Measurements from ENCODE around the gene ANKRD26.

Gene ANKRD26
- 20.0 to 25.1 (median 23.6) reads per million in 3 donors for total RNA-seq

GRCh38 chr10:27099916-27100812 is at the start of gene ANKRD26:
ANKRD26 (minus strand) TSS chr10:27100494; CDS start chr10:27100326, 168 bp downstream.
- DNase-seq, result peak; percentile 93 to 97 (median 97)
- H3K4me3 ChIP-seq (ENCODE audit: insufficient read depth, low read depth, low read length, poor library complexity, severe bottlenecking), result peak within 1 kb of the TSS; percentile 89
- no peaks in the 10 kb centered on the region for H3K36me3 ChIP-seq (ENCODE audit: control insufficient read depth, insufficient read depth, low read length)
- H3K4me1 ChIP-seq (ENCODE audit: control insufficient read depth, insufficient read depth, low read length, poor library complexity, severe bottlenecking), result peaks cover 9% of the 10 kb centered on the region
- H3K9me3 ChIP-seq (ENCODE audit: control insufficient read depth, low read length), result no peaks in the 10 kb centered on the region
- H3K27ac ChIP-seq (ENCODE audit: insufficient read depth, low read length, poor library complexity, severe bottlenecking), result peak within 1 kb of the TSS; percentile 88
- H3K27me3 ChIP-seq (replicated peaks; ENCODE audit: control insufficient read depth, insufficient read depth, low read length, poor library complexity, severe bottlenecking), result no peaks in the 10 kb centered on the region

DNA sequence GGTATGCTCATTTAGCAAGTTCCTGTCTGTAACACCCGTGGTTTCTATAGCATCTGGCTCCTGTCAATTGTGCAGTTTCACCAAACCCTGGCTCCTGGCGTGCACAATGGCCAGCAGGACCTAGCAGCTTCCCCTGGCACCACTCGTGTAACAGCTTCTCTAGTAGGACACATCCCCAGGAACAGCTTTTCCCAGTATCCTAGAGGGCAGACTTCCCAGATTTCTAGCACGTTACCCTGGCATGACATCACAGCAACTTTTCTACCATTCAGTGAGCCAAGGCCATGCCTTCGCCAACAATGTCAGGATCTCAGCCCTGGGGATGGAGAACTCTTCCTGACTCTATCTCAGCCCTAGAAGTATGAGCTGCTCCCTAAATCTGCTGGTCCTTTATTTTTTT is 47.4 kb upstream of the ANKRD26 start:
- DNase-seq, result no peak
- Histone ChIP-seq H3K4me3 (ENCODE audit: insufficient read depth, low read depth, low read length, poor library complexity, severe bottlenecking) (no peak overlapping the region), H3K27me3 (replicated peaks; ENCODE audit: control insufficient read depth, insufficient read depth, low read length, poor library complexity, severe bottlenecking) (no peaks in the 10 kb centered on the region), H3K27ac (ENCODE audit: insufficient read depth, low read length, poor library complexity, severe bottlenecking) (no peak overlapping the region), H3K4me1 (ENCODE audit: control insufficient read depth, insufficient read depth, low read length, poor library complexity, severe bottlenecking) (peaks cover 10% of the 10 kb centered on the region), H3K36me3 (ENCODE audit: control insufficient read depth, insufficient read depth, low read length) (peaks cover 54% of the 10 kb centered on the region), H3K9me3 (ENCODE audit: control insufficient read depth, low read length) (no peaks in the 10 kb centered on the region)

- no peaks in the 10 kb centered on the region for H3K27me3 ChIP-seq (replicated peaks; ENCODE audit: control insufficient read depth, insufficient read depth, low read length, poor library complexity, severe bottlenecking)
- no peaks in the 10 kb centered on the region for H3K9me3 ChIP-seq (ENCODE audit: control insufficient read depth, low read length)
- no peak overlapping the region for H3K4me3 ChIP-seq (ENCODE audit: insufficient read depth, low read depth, low read length, poor library complexity, severe bottlenecking)
- peaks cover 3% of the 10 kb centered on the region for H3K4me1 ChIP-seq (ENCODE audit: control insufficient read depth, insufficient read depth, low read length, poor library complexity, severe bottlenecking)
- no peak overlapping the region for H3K27ac ChIP-seq (ENCODE audit: insufficient read depth, low read length, poor library complexity, severe bottlenecking)
- DNase-seq, result no peak
- peaks cover 65% of the 10 kb centered on the region for H3K36me3 ChIP-seq (ENCODE audit: control insufficient read depth, insufficient read depth, low read length)
Measured at GRCh38 chr10:27145937-27146336, 45.6 kb upstream of the ANKRD26 start.

DNA sequence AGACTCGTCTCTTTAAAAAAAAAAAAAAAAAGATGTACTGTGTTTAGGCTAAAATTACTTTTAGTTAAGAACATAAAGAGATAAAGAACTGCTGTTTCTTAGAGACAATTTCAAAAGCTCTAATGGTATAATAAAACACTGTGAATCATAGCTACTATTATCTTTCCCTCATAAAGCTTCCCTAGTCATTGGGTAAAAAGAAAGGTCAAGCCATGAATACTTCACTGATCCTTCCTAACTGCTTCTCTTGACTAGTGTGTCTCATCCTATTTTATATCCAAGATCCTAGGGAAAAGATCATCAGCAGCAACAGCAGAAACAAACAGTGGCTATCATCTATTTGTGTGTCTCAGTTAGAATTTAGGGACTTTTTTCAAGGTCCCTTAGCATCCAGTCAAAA is 43.4 kb upstream of the ANKRD26 start:
- Histone ChIP-seq H3K27ac (ENCODE audit: insufficient read depth, low read length, poor library complexity, severe bottlenecking) (no peak overlapping the region), H3K36me3 (ENCODE audit: control insufficient read depth, insufficient read depth, low read length) (peaks cover 68% of the 10 kb centered on the region), H3K4me1 (ENCODE audit: control insufficient read depth, insufficient read depth, low read length, poor library complexity, severe bottlenecking) (no peaks in the 10 kb centered on the region), H3K27me3 (replicated peaks; ENCODE audit: control insufficient read depth, insufficient read depth, low read length, poor library complexity, severe bottlenecking) (no peaks in the 10 kb centered on the region), H3K4me3 (ENCODE audit: insufficient read depth, low read depth, low read length, poor library complexity, severe bottlenecking) (no peak overlapping the region), H3K9me3 (ENCODE audit: control insufficient read depth, low read length) (no peaks in the 10 kb centered on the region)
- no peak for DNase-seq

DNA sequence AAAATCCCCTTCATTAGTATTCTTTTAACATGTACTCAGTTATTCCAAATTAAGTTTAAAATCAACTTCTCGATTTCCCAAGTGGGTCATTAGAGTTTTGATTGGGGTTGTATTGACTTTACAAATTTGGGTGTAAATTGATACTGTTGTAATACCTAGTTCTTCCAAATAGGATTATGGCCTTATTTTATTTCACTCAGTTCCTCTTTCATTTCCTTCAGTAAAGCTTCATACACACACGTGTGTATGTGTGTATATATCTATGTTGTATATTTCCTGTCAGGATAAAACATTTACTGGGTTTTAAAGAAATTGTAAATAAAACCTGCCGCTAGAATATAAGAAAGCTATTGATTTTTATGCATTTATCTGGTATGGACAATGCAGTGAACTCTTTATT is 38.0 kb upstream of the ANKRD26 start:
- no peak for DNase-seq
- Histone ChIP-seq H3K4me1 (ENCODE audit: control insufficient read depth, insufficient read depth, low read length, poor library complexity, severe bottlenecking) (no peaks in the 10 kb centered on the region), H3K4me3 (ENCODE audit: insufficient read depth, low read depth, low read length, poor library complexity, severe bottlenecking) (no peak overlapping the region), H3K9me3 (ENCODE audit: control insufficient read depth, low read length) (no peaks in the 10 kb centered on the region), H3K27me3 (replicated peaks; ENCODE audit: control insufficient read depth, insufficient read depth, low read length, poor library complexity, severe bottlenecking) (no peaks in the 10 kb centered on the region), H3K27ac (ENCODE audit: insufficient read depth, low read length, poor library complexity, severe bottlenecking) (no peak overlapping the region), H3K36me3 (ENCODE audit: control insufficient read depth, insufficient read depth, low read length) (peaks cover 56% of the 10 kb centered on the region)

DNA sequence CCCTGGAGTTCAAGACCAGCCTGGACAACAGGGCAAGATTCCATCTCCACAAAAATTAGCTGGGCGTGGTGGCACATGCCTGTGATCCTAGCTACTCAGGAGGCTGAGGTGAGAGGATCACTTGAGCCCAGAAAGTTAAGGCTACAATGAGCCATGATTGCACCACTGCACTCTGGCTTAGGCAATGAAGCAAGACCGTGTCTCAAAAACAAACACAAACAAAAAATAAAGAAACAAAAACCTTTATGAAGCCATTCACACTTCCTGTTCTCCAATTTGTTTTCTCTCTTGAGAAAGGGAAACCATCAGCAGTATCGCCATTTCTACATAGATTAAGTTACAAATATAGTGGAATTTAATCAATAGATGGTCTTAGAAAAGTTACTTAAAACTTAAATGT is 34.1 kb upstream of the ANKRD26 start:
- no peak for DNase-seq
- Histone ChIP-seq H3K27ac (ENCODE audit: insufficient read depth, low read length, poor library complexity, severe bottlenecking) (no peak overlapping the region), H3K27me3 (replicated peaks; ENCODE audit: control insufficient read depth, insufficient read depth, low read length, poor library complexity, severe bottlenecking) (no peaks in the 10 kb centered on the region), H3K36me3 (ENCODE audit: control insufficient read depth, insufficient read depth, low read length) (peaks cover 68% of the 10 kb centered on the region), H3K4me1 (ENCODE audit: control insufficient read depth, insufficient read depth, low read length, poor library complexity, severe bottlenecking) (no peaks in the 10 kb centered on the region), H3K4me3 (ENCODE audit: insufficient read depth, low read depth, low read length, poor library complexity, severe bottlenecking) (no peak overlapping the region), H3K9me3 (ENCODE audit: control insufficient read depth, low read length) (no peaks in the 10 kb centered on the region)

GRCh38 chr10:27108165-27108564 is 7.9 kb upstream of the ANKRD26 start:
- Histone ChIP-seq H3K4me1 (ENCODE audit: control insufficient read depth, insufficient read depth, low read length, poor library complexity, severe bottlenecking) (no peaks in the 10 kb centered on the region), H3K27ac (ENCODE audit: insufficient read depth, low read length, poor library complexity, severe bottlenecking) (no peak overlapping the region), H3K4me3 (ENCODE audit: insufficient read depth, low read depth, low read length, poor library complexity, severe bottlenecking) (no peak overlapping the region), H3K36me3 (ENCODE audit: control insufficient read depth, insufficient read depth, low read length) (peaks cover 16% of the 10 kb centered on the region), H3K9me3 (ENCODE audit: control insufficient read depth, low read length) (no peaks in the 10 kb centered on the region), H3K27me3 (replicated peaks; ENCODE audit: control insufficient read depth, insufficient read depth, low read length, poor library complexity, severe bottlenecking) (no peaks in the 10 kb centered on the region)
- DNase-seq, result no peak

DNA sequence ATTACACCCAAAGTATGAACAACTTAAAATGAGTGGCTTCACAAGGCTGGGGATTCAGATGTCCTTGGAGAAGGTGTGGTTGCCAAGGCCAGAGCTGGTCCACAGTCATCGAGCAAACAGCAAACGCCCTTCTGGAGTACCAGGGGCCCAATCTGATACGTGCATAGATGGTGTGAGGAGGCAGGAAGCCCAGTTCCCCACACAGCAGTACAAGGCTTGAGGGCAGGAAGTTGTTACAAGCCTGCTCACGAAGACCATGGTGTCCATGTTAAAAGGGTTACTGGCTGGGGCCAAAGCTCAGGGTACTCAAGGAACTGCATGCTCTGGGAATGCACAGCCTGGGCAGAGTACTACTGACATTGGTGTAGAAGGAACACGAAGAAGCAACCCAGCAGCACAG is 4.6 kb upstream of the ANKRD26 start:
- H3K4me3 ChIP-seq (ENCODE audit: insufficient read depth, low read depth, low read length, poor library complexity, severe bottlenecking), result no peak overlapping the region
- H3K36me3 ChIP-seq (ENCODE audit: control insufficient read depth, insufficient read depth, low read length), result no peaks in the 10 kb centered on the region
- peak overlapping the region; percentile 34 for H3K27ac ChIP-seq (ENCODE audit: insufficient read depth, low read length, poor library complexity, severe bottlenecking)
- H3K4me1 ChIP-seq (ENCODE audit: control insufficient read depth, insufficient read depth, low read length, poor library complexity, severe bottlenecking), result peaks cover 6% of the 10 kb centered on the region
- no peak for DNase-seq
- no peaks in the 10 kb centered on the region for H3K27me3 ChIP-seq (replicated peaks; ENCODE audit: control insufficient read depth, insufficient read depth, low read length, poor library complexity, severe bottlenecking)
- H3K9me3 ChIP-seq (ENCODE audit: control insufficient read depth, low read length), result no peaks in the 10 kb centered on the region

DNA sequence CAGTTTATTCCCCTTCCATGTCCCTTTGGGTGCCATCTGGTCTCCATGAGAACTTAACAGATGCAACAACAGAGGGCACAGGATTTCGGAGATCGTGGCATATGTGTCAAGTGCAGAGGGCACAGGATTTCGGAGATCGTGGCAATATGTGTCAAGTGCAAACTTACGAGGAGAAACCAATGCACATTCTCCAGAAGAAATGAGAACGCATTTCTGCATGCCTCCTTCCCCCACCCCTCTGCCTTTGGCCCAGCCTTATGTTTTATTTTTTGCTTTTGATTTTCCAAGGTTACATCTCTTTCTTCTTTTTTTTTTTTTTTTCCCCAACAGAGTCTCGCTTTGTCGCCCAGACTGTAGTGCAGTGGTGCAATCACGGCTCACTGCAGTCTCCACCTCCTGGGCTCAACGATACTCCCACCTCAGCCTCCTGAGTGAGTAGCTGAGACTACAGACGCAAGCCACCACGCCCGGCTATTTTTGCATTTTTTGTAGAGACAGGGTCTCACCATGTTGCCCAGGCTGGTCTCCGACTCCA is 586 bp upstream of the ANKRD26 start:
- DNase-seq, result peak in 1 of 3 donors; percentile 21
- Histone ChIP-seq H3K27ac (ENCODE audit: insufficient read depth, low read length, poor library complexity, severe bottlenecking) (peak overlapping the region; percentile 88), H3K9me3 (ENCODE audit: control insufficient read depth, low read length) (no peaks in the 10 kb centered on the region), H3K4me3 (ENCODE audit: insufficient read depth, low read depth, low read length, poor library complexity, severe bottlenecking) (peak overlapping the region; percentile 89), H3K27me3 (replicated peaks; ENCODE audit: control insufficient read depth, insufficient read depth, low read length, poor library complexity, severe bottlenecking) (no peaks in the 10 kb centered on the region), H3K4me1 (ENCODE audit: control insufficient read depth, insufficient read depth, low read length, poor library complexity, severe bottlenecking) (peaks cover 9% of the 10 kb centered on the region), H3K36me3 (ENCODE audit: control insufficient read depth, insufficient read depth, low read length) (no peaks in the 10 kb centered on the region)

- Histone ChIP-seq H3K36me3 (ENCODE audit: control insufficient read depth, insufficient read depth, low read length) (no peaks in the 10 kb centered on the region), H3K4me3 (ENCODE audit: insufficient read depth, low read depth, low read length, poor library complexity, severe bottlenecking) (peak overlapping the region; percentile 89), H3K27me3 (replicated peaks; ENCODE audit: control insufficient read depth, insufficient read depth, low read length, poor library complexity, severe bottlenecking) (no peaks in the 10 kb centered on the region), H3K9me3 (ENCODE audit: control insufficient read depth, low read length) (no peaks in the 10 kb centered on the region), H3K4me1 (ENCODE audit: control insufficient read depth, insufficient read depth, low read length, poor library complexity, severe bottlenecking) (peaks cover 9% of the 10 kb centered on the region), H3K27ac (ENCODE audit: insufficient read depth, low read length, poor library complexity, severe bottlenecking) (peak overlapping the region; percentile 88)
- no peak for DNase-seq
Measured at GRCh38 chr10:27099448-27099847, 846 bp downstream of the ANKRD26 start.
